GM12873 (cell line): ENCODE measurements around the gene IFNL4.

Experiments used
- CTCF ChIP-seq: IDR thresholded peaks from 2 replicates; pipeline ENCODE4 v1.5.1; 2012; ENCODE audit warnings: low read depth, mild to moderate bottlenecking, moderate library complexity, low read length, control low read depth; ENCODE audit not compliant: insufficient read depth; ENCODE audit errors: missing control alignments

IFNL4 gene

GRCh38 chr19:39199025-39199424 is 49.6 kb downstream of the IFNL4 start:
- no peak for TF ChIP-seq CTCF

GRCh38 chr19:39197808-39198207 is 50.8 kb downstream of the IFNL4 start:
- TF ChIP-seq CTCF = no peak

- TF ChIP-seq CTCF = no peak
These were observed 51.6 kb downstream of the IFNL4 start, which contains the start of gene NCCRP1 for GRCh38 chr19:39196860-39197562. Gene NCCRP1 (plus strand): TSS chr19:39196964. CDS start chr19:39196983, 19 bp downstream.

DNA sequence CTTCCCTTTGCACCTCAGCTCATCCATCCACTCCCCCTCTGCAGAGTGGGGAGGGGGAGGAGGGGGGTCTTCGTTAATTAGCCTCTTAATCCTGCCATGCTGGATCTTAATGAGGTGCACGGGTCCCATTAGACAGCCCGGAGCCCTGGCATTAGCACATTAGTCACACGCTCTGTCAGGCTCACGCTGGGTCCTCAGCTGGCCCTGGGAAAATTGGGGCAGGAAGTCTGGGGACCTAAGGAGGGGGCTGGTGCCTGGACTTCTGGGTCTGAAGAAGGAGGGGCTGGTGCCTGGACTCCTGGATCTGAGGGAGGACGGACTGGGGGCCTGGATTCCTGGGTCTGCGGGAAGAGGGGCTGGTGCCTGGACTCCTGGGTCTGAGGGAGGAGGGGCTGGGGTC is 52.3 kb downstream of the IFNL4 start:
- no peak for TF ChIP-seq CTCF
